Mucosa of gallbladder (tissue), 1 donor: ENCODE measurements around the gene ECHS1. TPM values are rescaled to one million over a fixed set of nuclear protein-coding genes. Genes with fewer than 3 reads are reported as not detected.

ENCODE experiments used
- DNase-seq: peaks from one replicate; pipeline ENCODE4 v3.0.0-alpha.2; 2020; ENCODE audit warnings: low spot score
- total RNA-seq: library from RNA; stranded (reverse); gene quantifications from one replicate; pipeline ENCODE4 v1.2.1, GENCODE V29; 2021
- donor health status: DM: no; HTN: no; CAD: no.

ECHS1 gene
- total RNA-seq, 1 donor from 2014 or later, result 122 TPM

DNA sequence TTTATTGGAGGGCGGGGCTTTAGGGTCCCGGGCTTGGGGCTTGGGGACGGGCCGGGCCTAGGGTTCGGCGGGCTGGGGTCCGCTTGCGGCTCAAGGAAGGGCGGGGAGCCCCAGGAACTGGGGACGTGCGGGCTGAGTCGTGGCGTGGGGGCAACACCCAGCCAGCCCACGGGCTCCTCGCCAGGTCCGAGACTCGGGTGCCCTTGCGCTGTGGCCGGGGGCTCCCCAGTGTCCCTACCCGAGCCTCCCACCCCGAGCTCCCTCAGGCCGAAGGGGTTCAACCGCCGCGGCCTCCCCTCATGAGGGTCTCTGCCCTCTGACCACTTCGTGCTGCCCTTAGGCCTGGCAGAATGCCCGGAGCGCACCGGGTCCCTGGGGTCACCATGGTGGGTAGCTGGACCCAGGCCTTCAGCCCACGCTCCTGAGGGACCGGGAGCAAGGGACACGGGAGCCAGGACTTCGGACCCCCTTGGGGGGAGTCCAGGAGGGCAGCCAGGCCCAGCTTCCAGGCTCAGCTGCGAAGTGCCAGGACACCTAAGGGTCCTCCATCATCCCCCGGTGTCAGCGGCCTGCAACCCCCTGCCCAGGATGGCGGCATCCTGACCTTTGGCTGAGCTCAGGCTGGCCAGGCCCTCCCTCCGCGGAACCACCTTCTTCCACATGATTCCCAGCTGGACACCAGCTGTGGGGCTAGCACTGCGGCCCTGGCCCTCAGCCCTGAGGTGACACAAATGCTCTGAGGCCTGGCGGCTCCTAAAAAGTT lies 14.8 kb downstream of the ECHS1 start:
- DNase-seq, result no peak

GRCh38 chr10:133357285-133358161 lies 15.6 kb downstream of the ECHS1 start, which contains the start of gene FUOM:
Gene FUOM, minus strand, starts transcription at chr10:133358019. Its CDS starts 12 bp downstream, at chr10:133358007.
- DNase-seq, result no peak

- DNase-seq, result no peak
Observed at GRCh38 chr10:133356549-133357284, 16.4 kb downstream of the ECHS1 start.

GRCh38 chr10:133355991-133356390 lies 17.2 kb downstream of the ECHS1 start:
- no peak for DNase-seq

- no peak for DNase-seq
Observed at GRCh38 chr10:133355266-133355665, 17.9 kb downstream of the ECHS1 start.

- DNase-seq, result no peak
Observed at GRCh38 chr10:133354672-133355240, 18.4 kb downstream of the ECHS1 start.

DNA sequence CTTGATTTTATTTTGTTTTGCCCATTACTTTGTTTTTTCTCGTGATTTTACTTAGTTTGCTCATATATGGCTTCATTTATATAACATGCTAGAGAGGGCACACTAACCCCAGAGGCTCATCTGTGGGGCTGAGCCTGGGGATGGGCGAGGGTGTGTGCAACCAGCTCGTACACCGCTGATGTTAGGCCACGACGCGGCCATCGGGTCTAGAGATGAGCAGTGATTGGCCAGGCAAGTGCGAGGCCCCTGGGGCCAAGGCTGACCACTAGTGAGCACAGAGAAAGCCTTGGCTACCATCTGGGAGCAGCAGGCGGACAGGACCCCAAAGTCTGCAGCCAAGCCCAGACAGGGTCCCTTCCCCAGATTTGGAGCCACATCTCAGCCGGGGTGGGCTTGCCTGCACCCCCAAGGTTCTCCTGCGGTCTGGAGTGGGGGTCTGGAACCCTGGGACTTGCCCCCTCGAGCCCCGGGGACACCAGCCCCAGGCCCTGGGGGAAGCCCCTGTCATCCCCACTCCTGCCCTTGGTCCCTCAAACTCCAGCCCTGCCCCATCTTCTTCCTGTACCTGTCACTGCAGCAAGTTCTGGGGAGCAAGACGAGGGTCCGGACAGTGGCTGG lies 19.1 kb downstream of the ECHS1 start:
- DNase-seq, result no peak

DNA sequence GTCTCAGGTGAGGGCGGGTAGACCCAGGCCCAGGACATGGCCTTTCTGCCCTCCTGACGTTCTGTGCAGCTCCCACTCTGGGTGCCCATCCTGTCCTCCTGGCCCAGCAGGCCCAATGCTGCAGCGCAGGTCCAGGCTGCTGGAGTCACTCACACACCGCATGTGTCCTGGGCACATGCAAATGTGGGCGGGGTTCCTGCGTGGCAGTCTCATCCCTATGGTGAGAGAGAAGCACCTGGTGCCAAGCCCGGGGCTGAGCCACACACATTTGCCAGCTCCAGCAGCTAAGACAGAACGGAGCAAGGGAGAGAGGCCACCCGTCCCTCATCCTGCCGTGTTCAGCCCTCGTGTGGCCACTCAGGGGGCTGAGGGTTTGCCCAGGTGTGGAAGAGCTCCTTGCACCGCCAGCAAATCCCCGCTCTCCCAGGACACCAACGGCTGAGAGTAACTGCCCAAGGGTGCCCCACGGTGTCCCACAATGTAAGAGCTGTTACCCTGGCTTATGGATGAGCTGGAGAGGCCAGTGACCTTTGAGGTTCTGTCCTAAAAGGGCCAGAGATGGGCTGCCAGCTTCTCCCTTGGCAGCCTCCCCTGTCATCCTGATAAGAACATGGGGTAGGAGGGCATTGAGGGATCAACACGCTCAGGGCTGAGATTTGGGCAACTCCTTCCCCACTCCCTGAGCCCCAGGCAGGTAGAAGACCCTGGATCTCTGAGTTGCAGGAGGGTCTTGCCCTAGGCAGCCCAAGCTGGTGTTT lies 19.8 kb downstream of the ECHS1 start:
- no peak for DNase-seq

DNA sequence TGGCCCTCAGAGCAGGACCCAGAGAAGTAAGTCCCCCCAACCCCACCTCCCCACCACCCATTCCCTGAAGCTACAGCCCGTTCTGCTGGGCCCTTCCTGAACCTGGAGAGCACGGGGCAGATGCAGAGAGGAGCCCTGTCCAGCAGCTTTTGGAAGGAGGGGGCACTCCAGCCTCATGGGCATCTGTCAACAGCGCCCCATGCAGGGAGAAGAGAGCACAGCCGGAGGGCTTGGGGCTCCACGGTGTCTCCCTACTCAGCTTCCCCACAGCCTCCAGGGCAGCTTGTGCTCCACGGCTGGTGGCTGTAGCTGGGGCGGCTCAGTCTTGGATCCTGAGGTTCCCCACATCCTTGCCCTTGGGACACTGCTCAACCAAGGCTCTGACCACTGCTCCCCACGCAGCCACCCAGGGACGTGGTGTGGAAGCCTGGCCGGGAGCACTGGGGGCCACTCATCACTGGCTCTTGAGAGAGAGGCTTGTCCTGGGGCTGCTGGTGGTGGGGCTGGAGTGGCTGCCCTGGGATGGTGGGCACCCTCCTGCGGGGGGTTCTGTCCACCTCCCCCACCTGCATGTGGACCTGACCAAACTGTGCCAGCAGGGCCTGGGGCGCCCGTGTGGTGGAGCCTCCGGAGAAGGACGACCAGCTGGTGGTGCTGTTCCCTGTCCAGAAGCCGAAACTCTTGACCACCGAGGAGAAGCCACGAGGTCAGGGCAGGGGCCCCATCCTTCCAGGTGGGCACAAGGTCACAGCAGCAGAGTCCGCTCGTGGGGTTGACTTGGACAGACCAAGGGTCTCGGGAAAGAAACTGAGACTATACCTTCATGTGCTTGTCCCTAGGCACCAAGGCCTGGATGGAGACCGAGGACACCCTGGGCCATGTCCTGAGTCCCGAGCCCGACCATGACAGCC lies 21.5 kb downstream of the ECHS1 start:
- no peak for DNase-seq

- DNase-seq, result no peak
Observed at GRCh38 chr10:133350950-133351329, 22.2 kb downstream of the ECHS1 start.

GRCh38 chr10:133350283-133350949 lies 22.7 kb downstream of the ECHS1 start:
- DNase-seq, result no peak

GRCh38 chr10:133349577-133350011 lies 23.6 kb downstream of the ECHS1 start:
- no peak for DNase-seq

GRCh38 chr10:133349160-133349568 lies 24.0 kb downstream of the ECHS1 start:
- no peak for DNase-seq

DNA sequence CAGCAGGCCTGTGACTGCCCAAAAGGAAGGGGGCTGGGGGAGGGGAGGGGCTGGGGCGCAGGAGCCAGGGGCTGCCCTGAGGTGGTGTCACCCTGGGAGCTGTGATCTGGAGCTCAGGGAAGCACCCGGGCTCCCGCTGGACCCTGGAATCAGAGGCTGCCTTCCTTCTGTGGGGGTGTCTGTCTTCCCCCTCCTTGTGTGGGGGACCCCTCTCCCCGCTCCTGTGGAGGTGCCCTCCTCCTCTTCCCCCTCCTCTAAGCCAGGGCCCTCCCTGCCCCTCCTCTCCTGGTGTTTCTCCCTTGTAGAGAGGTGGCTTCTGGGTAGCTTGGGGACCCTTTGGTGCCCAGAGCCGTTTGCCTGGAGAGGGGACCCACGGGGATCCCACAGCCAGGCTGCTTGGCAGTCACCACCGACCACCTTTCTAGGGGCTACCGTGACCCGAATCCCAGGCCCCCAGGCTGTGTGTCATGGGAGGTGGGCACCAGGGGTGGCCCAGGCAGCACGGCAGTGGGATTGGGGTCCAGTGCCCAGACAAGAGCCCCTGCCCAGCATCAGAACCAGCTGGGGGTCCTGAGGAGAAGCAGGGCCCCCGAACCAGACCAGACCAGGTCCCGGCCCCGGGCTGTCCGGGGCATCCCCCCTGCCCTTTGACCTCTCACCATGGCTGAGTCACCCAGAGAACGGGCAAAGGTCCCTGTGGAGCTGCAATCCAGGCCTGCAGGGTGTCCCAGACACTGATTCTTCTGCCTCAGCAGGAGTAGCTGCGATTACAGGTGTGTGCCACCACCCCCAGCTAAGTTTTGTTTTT lies 25.2 kb downstream of the ECHS1 start:
- DNase-seq, result no peak

GRCh38 chr10:133346413-133346812 lies 26.7 kb downstream of the ECHS1 start:
- no peak for DNase-seq

GRCh38 chr10:133344236-133344635 lies 28.9 kb downstream of the ECHS1 start:
- no peak for DNase-seq

DNA sequence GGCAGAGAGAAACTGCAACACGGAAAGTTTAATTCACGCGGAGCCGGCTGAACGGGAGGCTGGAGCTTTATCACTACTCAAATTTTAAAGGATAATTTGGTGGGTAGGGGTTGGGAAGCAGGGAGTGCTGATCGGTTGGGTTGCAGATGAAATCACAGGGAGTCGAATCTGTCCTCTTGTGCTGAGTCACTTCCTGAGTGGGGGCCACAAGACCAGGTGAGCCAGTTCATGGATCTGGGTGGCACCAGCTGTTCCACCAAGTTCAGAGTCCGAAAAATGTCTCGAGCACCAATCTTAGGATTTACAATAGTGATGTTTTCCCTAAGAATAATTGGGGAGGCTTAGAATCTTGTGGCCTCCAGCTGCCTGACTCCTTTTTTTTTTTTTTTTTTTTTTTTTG lies 29.6 kb downstream of the ECHS1 start:
- DNase-seq, result no peak

DNA sequence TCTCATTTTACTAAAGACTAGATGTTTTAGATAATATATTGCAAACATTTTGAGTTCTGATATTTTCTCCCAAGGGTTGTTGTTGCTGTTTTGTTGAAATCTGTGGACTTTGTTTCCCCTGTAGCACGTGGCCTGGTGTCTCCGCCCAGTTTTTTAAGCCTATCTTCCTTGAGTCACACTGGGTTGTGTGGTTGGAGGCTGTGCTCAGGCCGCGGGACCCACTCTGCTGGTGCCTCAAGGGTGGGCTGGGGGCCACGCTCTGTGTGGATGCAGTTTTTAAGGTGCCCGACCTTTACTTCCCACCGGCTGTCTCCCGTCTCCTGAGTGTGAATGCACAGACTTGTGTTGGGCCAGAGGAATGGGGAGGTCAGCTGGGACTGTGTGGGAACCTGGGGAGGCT lies 30.2 kb downstream of the ECHS1 start:
- no peak for DNase-seq
